K562 (cell line): ENCODE measurements around the gene FGR. TPM values are rescaled to one million over a fixed set of nuclear protein-coding genes. Genes with fewer than 3 reads are reported as not detected.
A peak's percentile ranks its signal among the peaks of the same experiment; 100 is the strongest.

Source experiments
- FOXA1 ChIP-seq: fragments of 450-650 bp; IDR thresholded peaks from 2 replicates; pipeline ENCODE4 v1.6.1; 2016; ENCODE audit warnings: mild to moderate bottlenecking, borderline replicate concordance
- GABPA ChIP-seq: fragments of 200-800 bp; sonication (Bioruptor generic); conservative IDR thresholded peaks from 2 replicates; pipeline ENCODE4 v1.6.1; 2016; ENCODE audit warnings: low read depth, missing genetic modification characterization, missing compliant biosample characterization
- HMG20A ChIP-seq: fragments of 450-650 bp; formaldehyde crosslinking; conservative IDR thresholded peaks from 2 replicates; pipeline ENCODE4 v1.4.0; 2020; ENCODE audit warnings: mild to moderate bottlenecking, mixed read lengths
- SIRT6 ChIP-seq: IDR thresholded peaks from one replicate; pipeline ENCODE4 v1.6.1; 2012; ENCODE audit warnings: low read depth, mild to moderate bottlenecking, control low read depth, inconsistent platforms, low read length, moderate library complexity
- ZNF212 ChIP-seq: fragments of 450-650 bp; formaldehyde crosslinking; IDR thresholded peaks from 2 replicates; pipeline ENCODE4 v1.4.0; 2020; ENCODE audit warnings: mild to moderate bottlenecking
- polyA plus RNA-seq, 8 experiments: library from polyadenylated mRNA; depleted of rRNA in 4 of 8; stranded (reverse) in 5 of 8; unstranded in 3 of 8; fragments of >200 nt; fragmentation: Nextera tagmentation in 2 of 8; fragmentation: Illumina TruSeq in 1 of 8; extraction: Ambion mirVana in 2 of 8; extraction: Trizol in 1 of 8; gene quantifications; 2 replicates each; pipeline versions ENCODE4 v1.2.1 to v1.2.3, GENCODE V29; 2011 to 2014; ENCODE audit warnings: inconsistent platforms in 1 of 8, missing spikeins in 1 of 8
- total RNA-seq, 7 experiments: library from RNA; depleted of rRNA in 6 of 7; stranded (reverse); fragments of >200 nt in 6 of 7; fragmentation: Illumina TruSeq in 2 of 7; extraction: Trizol in 2 of 7; gene quantifications; 2 replicates each; pipeline versions ENCODE4 v1.2.1 to v1.2.3, GENCODE V29; 2011 to 2021; ENCODE audit warnings: low replicate concordance in 1 of 7
- TF ChIP-seq, protein P1 (sequence below): sonication (generic); formaldehyde crosslinking; IDR thresholded peaks from 2 replicates; pipeline ENCODE4 v1.8.0; 2022; ENCODE audit warnings: mild to moderate bottlenecking, missing genetic modification reagents
- TF ChIP-seq, protein P2 (sequence below), 2 experiments: fragments of 450-650 bp; conservative IDR thresholded peaks; 2 replicates each; pipeline ENCODE4 v1.6.1; 2017; ENCODE audit warnings: mild to moderate bottlenecking in 2 of 2, moderate library complexity in 2 of 2
- TF ChIP-seq, protein P3 (sequence below): fragments of 450-650 bp; IDR thresholded peaks from 2 replicates; pipeline ENCODE4 v1.6.1; 2016; ENCODE audit warnings: low read depth
- TF ChIP-seq, protein P4 (sequence below): fragments of 450-650 bp; IDR thresholded peaks from 2 replicates; pipeline ENCODE4 v1.6.1; 2018; ENCODE audit warnings: mild to moderate bottlenecking, low read depth; ENCODE audit not compliant: partially characterized antibody
- TF ChIP-seq, protein P5 (sequence below): fragments of 200-800 bp; sonication (Bioruptor generic); IDR thresholded peaks from 2 replicates; pipeline ENCODE4 v1.6.1; 2017; ENCODE audit warnings: missing genetic modification characterization, missing compliant biosample characterization
- TF ChIP-seq, protein P6 (sequence below): sonication (generic); formaldehyde crosslinking; IDR thresholded peaks from 2 replicates; pipeline ENCODE4 v1.8.1; 2023; ENCODE audit warnings: mild to moderate bottlenecking, missing genetic modification reagents

The FGR gene
- total and polyA plus RNA-seq, 9 of the 15 experiments (the other 6 are each of a cell fraction or from before 2014, with no cell fraction given) = 0.04 to 0.11 TPM; not detected in 7

DNA sequence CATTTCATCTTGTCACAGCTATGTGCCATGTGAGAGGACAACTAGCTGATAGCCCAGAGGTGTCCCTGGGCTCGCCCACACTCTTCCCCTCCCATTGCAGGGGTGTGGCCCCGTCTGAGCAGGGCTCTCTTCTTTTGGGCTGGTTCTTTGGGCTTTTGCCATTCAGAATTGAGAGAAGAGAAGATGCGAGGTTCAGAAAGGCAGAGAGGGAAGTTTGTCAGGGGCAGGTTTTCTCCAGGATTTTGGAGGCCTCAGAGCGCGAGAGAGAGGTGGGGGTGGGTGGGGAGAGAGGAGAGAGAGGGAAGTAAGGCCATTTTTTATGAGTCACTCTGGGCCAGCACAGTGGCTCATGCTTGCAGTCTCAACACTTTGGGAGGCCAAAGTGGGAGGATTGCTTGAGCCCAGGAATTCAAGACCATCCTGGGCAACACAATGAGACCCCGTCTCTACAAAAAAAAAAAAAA lies 31.8 kb upstream of the FGR start (continued):
- TF ChIP-seq, protein P1, sequence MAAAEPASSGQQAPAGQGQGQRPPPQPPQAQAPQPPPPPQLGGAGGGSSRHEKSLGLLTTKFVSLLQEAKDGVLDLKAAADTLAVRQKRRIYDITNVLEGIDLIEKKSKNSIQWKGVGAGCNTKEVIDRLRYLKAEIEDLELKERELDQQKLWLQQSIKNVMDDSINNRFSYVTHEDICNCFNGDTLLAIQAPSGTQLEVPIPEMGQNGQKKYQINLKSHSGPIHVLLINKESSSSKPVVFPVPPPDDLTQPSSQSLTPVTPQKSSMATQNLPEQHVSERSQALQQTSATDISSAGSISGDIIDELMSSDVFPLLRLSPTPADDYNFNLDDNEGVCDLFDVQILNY (CRISPR knock-in tag) = no peak
- TF ChIP-seq ZNF212 (no peak), HMG20A (CRISPR knock-in tag) (no peak), GABPA (tag) (no peak), SIRT6 (no peak), FOXA1 (no peak)
- TF ChIP-seq, protein P2, sequence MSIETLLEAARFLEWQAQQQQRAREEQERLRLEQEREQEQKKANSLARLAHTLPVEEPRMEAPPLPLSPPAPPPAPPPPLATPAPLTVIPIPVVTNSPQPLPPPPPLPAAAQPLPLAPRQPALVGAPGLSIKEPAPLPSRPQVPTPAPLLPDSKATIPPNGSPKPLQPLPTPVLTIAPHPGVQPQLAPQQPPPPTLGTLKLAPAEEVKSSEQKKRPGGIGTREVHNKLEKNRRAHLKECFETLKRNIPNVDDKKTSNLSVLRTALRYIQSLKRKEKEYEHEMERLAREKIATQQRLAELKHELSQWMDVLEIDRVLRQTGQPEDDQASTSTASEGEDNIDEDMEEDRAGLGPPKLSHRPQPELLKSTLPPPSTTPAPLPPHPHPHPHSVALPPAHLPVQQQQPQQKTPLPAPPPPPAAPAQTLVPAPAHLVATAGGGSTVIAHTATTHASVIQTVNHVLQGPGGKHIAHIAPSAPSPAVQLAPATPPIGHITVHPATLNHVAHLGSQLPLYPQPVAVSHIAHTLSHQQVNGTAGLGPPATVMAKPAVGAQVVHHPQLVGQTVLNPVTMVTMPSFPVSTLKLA (conservative IDR thresholded peaks at IDR 0.05) = peak in 1 of 2 experiments; percentile 43; a peak in 1 of 4 replicates
- TF ChIP-seq, protein P3, sequence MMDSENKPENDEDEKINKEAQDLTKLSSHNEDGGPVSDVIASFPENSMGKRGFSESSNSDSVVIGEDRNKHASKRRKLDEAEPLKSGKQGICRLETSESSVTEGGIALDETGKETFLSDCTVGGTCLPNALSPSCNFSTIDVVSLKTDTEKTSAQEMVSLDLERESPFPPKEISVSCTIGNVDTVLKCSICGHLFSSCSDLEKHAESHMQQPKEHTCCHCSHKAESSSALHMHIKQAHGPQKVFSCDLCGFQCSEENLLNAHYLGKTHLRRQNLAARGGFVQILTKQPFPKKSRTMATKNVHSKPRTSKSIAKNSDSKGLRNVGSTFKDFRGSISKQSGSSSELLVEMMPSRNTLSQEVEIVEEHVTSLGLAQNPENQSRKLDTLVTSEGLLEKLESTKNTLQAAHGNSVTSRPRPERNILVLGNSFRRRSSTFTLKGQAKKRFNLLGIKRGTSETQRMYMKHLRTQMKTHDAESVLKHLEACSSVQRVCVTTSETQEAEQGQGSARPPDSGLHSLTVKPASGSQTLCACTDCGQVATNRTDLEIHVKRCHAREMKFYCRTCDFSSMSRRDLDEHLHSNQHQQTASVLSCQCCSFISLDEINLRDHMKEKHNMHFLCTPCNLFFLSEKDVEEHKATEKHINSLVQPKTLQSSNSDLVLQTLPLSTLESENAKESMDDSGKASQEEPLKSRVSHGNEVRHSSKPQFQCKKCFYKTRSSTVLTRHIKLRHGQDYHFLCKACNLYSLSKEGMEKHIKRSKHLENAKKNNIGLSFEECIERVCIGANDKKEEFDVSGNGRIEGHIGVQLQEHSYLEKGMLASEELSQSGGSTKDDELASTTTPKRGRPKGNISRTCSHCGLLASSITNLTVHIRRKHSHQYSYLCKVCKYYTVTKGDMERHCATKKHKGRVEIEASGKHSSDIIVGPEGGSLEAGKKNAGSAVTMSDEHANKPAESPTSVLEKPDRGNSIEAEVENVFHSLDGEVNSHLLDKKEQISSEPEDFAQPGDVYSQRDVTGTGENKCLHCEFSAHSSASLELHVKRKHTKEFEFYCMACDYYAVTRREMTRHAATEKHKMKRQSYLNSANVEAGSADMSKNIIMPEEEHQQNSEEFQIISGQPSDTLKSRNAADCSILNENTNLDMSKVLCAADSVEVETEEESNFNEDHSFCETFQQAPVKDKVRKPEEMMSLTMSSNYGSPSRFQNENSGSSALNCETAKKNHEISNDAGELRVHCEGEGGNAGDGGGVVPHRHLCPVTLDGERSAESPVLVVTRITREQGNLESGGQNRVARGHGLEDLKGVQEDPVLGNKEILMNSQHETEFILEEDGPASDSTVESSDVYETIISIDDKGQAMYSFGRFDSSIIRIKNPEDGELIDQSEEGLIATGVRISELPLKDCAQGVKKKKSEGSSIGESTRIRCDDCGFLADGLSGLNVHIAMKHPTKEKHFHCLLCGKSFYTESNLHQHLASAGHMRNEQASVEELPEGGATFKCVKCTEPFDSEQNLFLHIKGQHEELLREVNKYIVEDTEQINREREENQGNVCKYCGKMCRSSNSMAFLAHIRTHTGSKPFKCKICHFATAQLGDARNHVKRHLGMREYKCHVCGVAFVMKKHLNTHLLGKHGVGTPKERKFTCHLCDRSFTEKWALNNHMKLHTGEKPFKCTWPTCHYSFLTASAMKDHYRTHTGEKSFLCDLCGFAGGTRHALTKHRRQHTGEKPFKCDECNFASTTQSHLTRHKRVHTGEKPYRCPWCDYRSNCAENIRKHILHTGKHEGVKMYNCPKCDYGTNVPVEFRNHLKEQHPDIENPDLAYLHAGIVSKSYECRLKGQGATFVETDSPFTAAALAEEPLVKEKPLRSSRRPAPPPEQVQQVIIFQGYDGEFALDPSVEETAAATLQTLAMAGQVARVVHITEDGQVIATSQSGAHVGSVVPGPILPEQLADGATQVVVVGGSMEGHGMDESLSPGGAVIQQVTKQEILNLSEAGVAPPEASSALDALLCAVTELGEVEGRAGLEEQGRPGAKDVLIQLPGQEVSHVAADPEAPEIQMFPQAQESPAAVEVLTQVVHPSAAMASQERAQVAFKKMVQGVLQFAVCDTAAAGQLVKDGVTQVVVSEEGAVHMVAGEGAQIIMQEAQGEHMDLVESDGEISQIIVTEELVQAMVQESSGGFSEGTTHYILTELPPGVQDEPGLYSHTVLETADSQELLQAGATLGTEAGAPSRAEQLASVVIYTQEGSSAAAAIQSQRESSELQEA = no peak
- TF ChIP-seq, protein P4, sequence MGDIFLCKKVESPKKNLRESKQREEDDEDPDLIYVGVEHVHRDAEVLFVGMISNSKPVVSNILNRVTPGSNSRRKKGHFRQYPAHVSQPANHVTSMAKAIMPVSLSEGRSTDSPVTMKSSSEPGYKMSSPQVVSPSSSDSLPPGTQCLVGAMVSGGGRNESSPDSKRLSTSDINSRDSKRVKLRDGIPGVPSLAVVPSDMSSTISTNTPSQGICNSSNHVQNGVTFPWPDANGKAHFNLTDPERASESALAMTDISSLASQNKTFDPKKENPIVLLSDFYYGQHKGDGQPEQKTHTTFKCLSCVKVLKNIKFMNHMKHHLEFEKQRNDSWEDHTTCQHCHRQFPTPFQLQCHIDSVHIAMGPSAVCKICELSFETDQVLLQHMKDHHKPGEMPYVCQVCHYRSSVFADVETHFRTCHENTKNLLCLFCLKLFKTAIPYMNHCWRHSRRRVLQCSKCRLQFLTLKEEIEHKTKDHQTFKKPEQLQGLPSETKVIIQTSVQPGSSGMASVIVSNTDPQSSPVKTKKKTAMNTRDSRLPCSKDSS = no peak
- TF ChIP-seq, protein P5, sequence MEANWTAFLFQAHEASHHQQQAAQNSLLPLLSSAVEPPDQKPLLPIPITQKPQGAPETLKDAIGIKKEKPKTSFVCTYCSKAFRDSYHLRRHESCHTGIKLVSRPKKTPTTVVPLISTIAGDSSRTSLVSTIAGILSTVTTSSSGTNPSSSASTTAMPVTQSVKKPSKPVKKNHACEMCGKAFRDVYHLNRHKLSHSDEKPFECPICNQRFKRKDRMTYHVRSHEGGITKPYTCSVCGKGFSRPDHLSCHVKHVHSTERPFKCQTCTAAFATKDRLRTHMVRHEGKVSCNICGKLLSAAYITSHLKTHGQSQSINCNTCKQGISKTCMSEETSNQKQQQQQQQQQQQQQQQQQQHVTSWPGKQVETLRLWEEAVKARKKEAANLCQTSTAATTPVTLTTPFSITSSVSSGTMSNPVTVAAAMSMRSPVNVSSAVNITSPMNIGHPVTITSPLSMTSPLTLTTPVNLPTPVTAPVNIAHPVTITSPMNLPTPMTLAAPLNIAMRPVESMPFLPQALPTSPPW (CRISPR knock-in tag) = peak; percentile 77
- TF ChIP-seq, protein P6, sequence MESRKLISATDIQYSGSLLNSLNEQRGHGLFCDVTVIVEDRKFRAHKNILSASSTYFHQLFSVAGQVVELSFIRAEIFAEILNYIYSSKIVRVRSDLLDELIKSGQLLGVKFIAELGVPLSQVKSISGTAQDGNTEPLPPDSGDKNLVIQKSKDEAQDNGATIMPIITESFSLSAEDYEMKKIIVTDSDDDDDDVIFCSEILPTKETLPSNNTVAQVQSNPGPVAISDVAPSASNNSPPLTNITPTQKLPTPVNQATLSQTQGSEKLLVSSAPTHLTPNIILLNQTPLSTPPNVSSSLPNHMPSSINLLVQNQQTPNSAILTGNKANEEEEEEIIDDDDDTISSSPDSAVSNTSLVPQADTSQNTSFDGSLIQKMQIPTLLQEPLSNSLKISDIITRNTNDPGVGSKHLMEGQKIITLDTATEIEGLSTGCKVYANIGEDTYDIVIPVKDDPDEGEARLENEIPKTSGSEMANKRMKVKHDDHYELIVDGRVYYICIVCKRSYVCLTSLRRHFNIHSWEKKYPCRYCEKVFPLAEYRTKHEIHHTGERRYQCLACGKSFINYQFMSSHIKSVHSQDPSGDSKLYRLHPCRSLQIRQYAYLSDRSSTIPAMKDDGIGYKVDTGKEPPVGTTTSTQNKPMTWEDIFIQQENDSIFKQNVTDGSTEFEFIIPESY = peak; percentile 61; the same call in 1 of the 2 replicates
